ENCODE measurements around the gene FYCO1.

Gene FYCO1

DNA sequence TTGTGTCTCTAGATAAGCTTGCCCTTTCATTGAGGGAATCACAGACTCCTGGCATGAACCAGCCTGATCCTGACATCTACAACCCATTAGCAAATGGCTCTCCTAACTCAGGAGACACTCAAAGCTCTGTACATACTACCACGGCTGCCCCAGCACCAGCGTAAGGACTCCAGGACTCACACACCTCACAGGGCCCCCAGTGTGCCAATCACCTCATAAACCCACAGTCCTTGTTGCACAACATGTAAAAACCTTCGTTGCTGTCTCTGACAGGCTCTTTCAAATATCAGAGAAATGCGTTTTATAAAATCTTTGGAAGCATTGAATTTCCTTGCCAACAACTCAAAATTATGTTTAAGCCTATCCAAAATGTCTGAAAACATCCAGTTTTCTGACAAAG is 7.3 kb downstream of the FYCO1 start:
- H3K4me3 ChIP-seq (ENCODE audit: low read length): no peak overlapping the region
- H3K36me3 ChIP-seq (ENCODE audit: control insufficient read depth, insufficient read depth, low read length): no peaks in the 10 kb centered on the region
- peak overlapping the region; percentile 35 for H3K9ac ChIP-seq (ENCODE audit: low read length)
- H3K4me1 ChIP-seq (ENCODE audit: control insufficient read depth, insufficient read depth, low read length): peaks cover 86% of the 10 kb centered on the region
- no peaks in the 10 kb centered on the region for H3K27me3 ChIP-seq (ENCODE audit: control insufficient read depth, insufficient read depth, low read length)
- no peaks in the 10 kb centered on the region for H3K9me3 ChIP-seq (ENCODE audit: control insufficient read depth, low read length)

DNA sequence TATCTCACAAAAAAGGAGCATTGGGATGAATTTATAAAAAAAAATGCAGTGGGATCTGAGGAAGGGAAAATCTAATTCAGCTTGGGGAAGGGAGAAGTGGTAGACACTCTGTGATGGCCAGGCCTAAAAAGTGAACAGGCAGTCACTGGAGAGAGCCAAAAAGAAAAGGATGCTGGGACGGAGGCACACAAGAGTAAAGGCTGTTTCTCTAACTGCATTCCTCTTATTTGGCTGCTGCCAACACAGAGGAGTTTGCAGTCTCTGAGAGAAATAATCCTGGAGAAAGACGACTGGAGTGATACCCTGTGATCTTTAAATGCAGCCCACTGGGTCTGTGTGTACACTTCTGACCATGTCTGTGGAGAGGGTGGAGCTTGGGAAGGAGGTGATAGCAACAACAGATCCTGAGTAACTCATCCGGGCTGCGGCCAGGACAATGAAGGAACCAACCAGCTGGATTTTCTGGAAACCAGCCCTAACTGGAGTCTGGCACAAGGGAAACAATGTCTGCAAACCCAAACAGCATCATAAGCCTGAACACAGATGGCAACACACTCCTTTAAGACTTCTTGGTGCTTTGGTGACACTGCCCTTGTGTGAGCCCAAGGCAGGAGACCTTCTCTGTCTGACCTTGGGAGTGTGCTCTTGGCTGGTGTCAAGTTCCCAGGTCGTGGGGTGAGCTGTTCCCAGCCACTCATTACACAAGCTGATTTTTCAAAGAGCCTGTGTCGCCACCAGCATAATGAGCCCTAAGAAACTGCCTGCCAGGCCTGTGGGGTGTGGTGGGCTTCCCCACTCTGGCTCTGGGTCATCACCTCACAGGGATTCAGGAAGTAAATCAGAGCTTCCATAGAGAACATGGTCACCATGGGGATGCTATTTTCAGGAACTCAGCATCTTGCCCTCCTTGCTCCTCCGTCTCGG is 8.0 kb downstream of the FYCO1 start:
- H3K27me3 ChIP-seq (ENCODE audit: control insufficient read depth, insufficient read depth, low read length): no peaks in the 10 kb centered on the region
- no peaks in the 10 kb centered on the region for H3K9me3 ChIP-seq (ENCODE audit: control insufficient read depth, low read length)
- peak overlapping the region; percentile 67 for H3K9ac ChIP-seq (ENCODE audit: low read length)
- peaks cover 7% of the 10 kb centered on the region for H3K36me3 ChIP-seq (ENCODE audit: control insufficient read depth, insufficient read depth, low read length)
- H3K4me3 ChIP-seq (ENCODE audit: low read length): no peak overlapping the region
- peaks cover 88% of the 10 kb centered on the region for H3K4me1 ChIP-seq (ENCODE audit: control insufficient read depth, insufficient read depth, low read length)

DNA sequence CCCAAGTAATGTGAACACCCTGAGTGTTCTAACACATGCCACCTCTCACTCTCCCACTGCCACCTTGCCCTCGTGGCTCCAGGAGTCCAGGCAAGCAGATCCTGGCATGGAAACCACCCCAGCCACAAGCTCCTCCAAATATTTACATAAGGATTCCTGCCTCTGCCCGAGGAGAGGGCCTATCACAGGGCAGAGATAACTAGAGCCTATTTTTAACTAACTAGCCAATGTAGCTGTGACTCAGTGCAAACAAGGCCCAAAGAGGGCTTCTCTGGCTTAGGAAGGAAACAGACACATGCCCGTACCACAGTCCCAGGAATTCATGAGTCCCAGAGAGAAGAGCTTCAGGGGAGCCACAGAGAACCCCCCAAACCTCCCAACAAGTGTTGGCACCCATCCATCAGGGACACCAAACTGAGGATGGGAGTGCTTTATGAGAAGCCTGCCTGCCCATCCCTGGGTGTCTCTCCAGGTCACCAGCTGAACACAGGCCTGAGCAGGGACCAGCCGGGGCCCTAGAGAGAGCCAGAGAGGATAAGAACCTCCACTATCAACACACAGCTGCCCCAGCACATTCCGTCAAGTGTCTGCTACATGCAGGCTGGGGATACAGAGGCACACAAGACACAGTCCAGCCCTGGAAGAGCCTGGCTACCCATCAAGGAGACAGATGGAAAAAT is 9.2 kb downstream of the FYCO1 start:
- Histone ChIP-seq H3K27me3 (ENCODE audit: control insufficient read depth, insufficient read depth, low read length) (no peaks in the 10 kb centered on the region), H3K9me3 (ENCODE audit: control insufficient read depth, low read length) (no peaks in the 10 kb centered on the region), H3K4me1 (ENCODE audit: control insufficient read depth, insufficient read depth, low read length) (peaks cover 88% of the 10 kb centered on the region), H3K9ac (ENCODE audit: low read length) (peak overlapping the region; percentile 67), H3K4me3 (ENCODE audit: low read length) (no peak overlapping the region), H3K36me3 (ENCODE audit: control insufficient read depth, insufficient read depth, low read length) (peaks cover 12% of the 10 kb centered on the region)

DNA sequence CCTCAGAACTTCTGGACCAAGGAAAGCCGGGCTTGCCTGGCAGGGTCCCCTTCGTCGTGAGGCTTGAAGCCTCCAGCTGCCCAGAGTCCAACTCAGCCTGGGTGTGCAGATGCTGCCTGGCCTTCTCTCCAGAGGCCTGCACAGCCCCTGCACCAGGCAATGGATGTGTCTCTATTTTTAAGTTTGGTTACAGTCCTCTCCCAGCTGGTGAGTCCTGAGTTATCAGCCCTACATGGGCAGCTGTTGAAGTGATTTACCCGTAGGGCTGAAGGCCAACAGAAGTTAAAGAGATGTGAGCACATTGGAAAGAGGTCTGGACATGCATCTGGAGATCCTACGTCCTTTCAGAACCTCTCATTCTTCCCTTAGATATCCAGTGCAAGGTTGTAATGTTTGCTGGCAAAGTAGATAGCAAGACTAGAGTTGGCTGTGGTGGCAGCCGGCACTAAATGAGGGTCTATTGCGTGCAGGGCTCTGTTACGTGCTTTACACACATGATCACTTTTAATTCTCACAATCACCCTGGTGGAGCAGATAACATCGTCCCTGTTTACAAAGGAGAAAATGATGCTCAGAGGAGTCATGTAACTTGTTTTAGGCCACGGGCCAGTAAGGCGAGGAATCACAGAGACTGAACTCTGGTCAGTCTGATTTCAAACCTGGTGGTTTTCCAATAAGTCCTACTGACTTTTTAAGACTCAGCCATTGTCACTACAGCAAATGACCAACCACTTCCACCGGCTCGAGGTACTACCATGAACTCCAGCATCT is 9.9 kb downstream of the FYCO1 start:
- Histone ChIP-seq H3K27me3 (ENCODE audit: control insufficient read depth, insufficient read depth, low read length) (no peaks in the 10 kb centered on the region), H3K9ac (ENCODE audit: low read length) (peak overlapping the region; percentile 67), H3K4me3 (ENCODE audit: low read length) (no peak overlapping the region), H3K9me3 (ENCODE audit: control insufficient read depth, low read length) (no peaks in the 10 kb centered on the region), H3K36me3 (ENCODE audit: control insufficient read depth, insufficient read depth, low read length) (peaks cover 15% of the 10 kb centered on the region), H3K4me1 (ENCODE audit: control insufficient read depth, insufficient read depth, low read length) (peaks cover 94% of the 10 kb centered on the region)

DNA sequence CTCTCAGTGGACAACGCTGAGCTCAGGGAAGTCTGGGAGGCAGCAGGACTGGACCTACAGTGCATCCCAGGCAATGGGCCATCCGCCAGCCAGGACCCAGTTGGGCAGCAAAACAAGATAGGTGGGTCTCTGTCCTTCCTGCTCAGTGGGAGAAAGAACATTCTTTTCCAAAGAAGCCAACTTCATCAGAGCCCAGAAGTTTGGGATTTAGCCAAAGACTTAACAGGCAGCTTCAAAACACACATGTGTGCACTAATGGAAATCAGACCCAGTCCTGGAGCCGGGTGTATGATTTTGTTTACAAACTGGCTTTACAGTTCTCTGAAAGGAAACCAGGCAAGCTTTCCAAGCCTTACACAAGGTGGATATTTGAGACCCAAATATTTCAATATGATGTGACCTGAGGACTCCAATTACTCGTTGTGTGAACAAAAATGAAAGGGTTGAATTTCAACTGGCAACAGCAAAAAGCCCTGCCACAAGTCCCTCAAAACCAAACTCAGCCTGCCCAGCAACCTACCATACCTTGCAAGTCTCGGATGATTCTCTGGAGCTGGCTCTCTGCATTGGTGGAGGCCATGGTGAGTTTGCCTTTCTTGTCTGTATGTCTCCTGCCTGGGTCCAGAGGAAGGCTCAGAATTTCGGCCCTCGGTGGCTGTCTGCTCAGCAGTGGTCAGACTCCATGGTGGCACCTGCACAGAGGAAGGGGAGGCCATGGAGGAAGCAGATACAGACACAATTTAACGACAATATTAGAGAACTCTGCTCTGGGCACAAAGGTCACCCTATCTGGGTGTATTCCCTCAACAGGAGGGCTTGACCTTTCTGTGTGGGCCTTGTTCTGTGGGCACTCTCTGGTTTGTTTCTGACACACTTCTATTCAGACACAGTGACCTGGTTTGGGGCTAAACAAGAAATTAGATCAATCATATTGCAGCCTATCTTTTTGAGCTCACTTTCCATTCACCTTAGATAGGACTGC is 11.0 kb downstream of the FYCO1 start:
- Histone ChIP-seq H3K4me1 (ENCODE audit: control insufficient read depth, insufficient read depth, low read length) (peaks cover 87% of the 10 kb centered on the region), H3K9me3 (ENCODE audit: control insufficient read depth, low read length) (no peaks in the 10 kb centered on the region), H3K27me3 (ENCODE audit: control insufficient read depth, insufficient read depth, low read length) (no peaks in the 10 kb centered on the region), H3K4me3 (ENCODE audit: low read length) (no peak overlapping the region), H3K9ac (ENCODE audit: low read length) (peak overlapping the region; percentile 67), H3K36me3 (ENCODE audit: control insufficient read depth, insufficient read depth, low read length) (peaks cover 15% of the 10 kb centered on the region)

DNA sequence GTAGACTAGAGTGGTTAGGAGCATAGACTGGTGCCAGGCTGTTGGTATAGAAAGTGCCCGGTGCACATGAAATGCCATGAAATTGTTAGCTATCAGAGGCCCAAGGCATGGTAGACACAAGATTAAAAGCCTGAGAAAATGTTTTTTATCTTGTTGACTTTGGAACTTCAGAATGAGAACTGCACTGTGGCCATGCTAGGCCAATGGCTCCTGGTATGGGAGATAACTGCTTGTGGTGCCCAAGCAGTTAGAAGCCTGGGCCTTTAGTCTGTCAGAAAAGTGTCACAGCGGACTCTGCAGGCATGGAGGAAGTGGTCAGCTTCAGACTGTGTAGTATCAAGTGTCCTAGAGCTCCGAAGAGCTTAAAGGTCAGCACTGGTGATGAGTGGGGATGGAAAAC is 11.9 kb downstream of the FYCO1 start:
- Histone ChIP-seq H3K4me1 (ENCODE audit: control insufficient read depth, insufficient read depth, low read length) (peaks cover 85% of the 10 kb centered on the region), H3K4me3 (ENCODE audit: low read length) (no peak overlapping the region), H3K36me3 (ENCODE audit: control insufficient read depth, insufficient read depth, low read length) (peaks cover 15% of the 10 kb centered on the region)

DNA sequence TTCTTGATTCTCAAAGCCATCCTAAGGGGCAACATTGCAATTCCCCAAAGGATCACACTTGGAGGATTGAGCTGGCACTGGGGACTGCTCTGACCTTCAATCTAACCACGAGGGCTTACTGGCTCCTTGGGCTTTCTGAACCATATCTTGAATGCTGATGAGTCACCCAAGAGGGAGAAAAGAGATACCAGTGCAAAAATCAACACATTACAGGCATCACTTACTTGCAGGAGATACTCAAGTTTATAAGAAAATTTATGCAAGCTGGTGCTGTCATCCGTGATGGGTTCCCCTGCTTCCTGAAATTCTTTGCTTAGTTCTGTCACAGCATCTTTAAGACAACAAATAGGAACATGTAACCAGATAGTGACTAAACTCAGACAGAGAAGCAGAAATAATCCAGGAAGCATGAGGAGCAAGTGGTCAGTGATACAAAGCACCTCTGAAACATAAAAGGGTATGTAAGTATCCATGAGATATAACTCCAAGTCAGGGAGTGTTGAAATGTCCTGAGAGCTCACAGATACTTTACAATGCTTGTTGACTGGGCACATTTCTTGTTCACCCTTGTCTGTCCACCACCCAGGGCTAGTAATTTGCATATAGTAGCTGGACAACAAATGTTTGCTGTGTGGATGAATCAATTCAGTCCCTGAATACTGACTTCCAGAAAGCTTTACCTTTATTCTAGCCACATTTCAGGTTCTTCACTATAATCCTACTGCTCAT is 14.1 kb downstream of the FYCO1 start:
- H3K9ac ChIP-seq (ENCODE audit: low read length): no peak overlapping the region
- H3K9me3 ChIP-seq (ENCODE audit: control insufficient read depth, low read length): no peaks in the 10 kb centered on the region
- no peaks in the 10 kb centered on the region for H3K27me3 ChIP-seq (ENCODE audit: control insufficient read depth, insufficient read depth, low read length)
- peaks cover 15% of the 10 kb centered on the region for H3K36me3 ChIP-seq (ENCODE audit: control insufficient read depth, insufficient read depth, low read length)
- H3K4me1 ChIP-seq (ENCODE audit: control insufficient read depth, insufficient read depth, low read length): peaks cover 82% of the 10 kb centered on the region
- H3K4me3 ChIP-seq (ENCODE audit: low read length): no peak overlapping the region

More for the DNA sequence above, 11.9 kb downstream of the FYCO1 start:
- no peaks in the 10 kb centered on the region for H3K27me3 ChIP-seq (ENCODE audit: control insufficient read depth, insufficient read depth, low read length)
- H3K9ac ChIP-seq (ENCODE audit: low read length): no peak overlapping the region
- H3K9me3 ChIP-seq (ENCODE audit: control insufficient read depth, low read length): no peaks in the 10 kb centered on the region

DNA sequence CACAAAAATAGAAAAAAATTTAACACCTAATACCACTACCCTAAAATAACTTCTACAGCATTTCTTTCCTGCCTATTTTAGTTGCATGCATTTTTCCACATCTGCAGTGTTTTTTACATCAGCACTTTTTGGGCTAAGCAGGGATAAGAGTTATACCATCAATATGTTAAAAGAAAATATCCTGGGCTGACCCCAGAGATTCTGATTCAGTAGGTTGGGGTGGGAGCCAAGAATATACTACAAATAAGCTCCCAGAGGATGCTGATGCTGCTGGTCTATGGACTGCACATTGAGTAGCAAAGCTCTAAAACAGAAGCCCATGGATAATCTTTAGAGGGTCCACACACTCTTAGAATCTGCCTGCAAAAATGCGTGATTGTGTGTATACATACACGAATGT is 14.8 kb downstream of the FYCO1 start:
- Histone ChIP-seq H3K4me1 (ENCODE audit: control insufficient read depth, insufficient read depth, low read length) (peaks cover 80% of the 10 kb centered on the region), H3K36me3 (ENCODE audit: control insufficient read depth, insufficient read depth, low read length) (peaks cover 15% of the 10 kb centered on the region), H3K27me3 (ENCODE audit: control insufficient read depth, insufficient read depth, low read length) (no peaks in the 10 kb centered on the region), H3K9me3 (ENCODE audit: control insufficient read depth, low read length) (no peaks in the 10 kb centered on the region), H3K4me3 (ENCODE audit: low read length) (no peak overlapping the region), H3K9ac (ENCODE audit: low read length) (no peak overlapping the region)

DNA sequence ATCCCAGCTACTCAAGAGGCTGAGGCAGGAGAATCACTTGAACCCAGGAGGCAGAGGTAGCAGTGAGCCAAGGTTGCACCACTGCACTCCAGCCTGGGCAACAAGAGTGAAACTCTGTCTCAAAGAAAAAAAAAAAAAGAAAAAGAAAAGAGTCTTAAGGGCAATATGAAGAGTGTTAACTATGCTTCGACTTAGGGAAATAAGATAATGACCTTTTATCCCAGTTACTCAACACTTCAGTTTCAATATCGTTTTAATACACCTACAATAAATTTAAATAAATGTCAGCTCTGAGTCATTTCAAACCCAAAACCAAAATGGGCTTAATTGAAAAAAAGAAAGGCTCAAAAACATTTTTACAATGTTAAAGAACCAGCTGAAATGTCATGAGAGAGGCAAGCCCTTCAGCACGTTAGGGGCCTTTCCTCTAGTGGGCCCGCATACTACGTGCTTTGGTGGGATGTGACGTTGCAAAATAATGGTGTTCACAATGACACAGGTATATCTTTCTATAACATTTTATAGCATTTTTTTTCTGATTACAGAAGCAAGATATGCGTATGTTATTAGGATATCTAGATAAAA is 15.3 kb downstream of the FYCO1 start:
- peaks cover 15% of the 10 kb centered on the region for H3K36me3 ChIP-seq (ENCODE audit: control insufficient read depth, insufficient read depth, low read length)

DNA sequence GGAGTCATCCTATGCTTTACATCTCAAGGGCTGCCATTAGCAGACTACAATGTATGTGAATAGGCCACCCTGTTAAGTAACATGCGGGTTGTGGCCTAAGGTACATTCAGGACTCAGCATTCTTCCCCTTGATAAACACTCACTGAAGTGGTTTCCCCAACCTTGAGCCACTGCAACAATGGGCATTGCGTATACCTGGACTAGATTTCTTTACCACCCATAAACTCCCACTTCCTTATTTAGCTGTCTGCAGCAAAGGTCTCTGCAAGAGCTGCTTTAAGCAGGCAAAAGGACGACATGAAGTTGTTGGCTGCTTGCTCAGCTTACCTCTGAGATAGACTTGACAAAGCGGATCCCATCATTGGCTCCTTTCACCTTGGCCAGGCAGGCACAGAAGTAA is 16.2 kb downstream of the FYCO1 start:
- H3K9me3 ChIP-seq (ENCODE audit: control insufficient read depth, low read length): no peaks in the 10 kb centered on the region
- peaks cover 15% of the 10 kb centered on the region for H3K36me3 ChIP-seq (ENCODE audit: control insufficient read depth, insufficient read depth, low read length)
- H3K4me1 ChIP-seq (ENCODE audit: control insufficient read depth, insufficient read depth, low read length): peaks cover 70% of the 10 kb centered on the region
- no peak overlapping the region for H3K4me3 ChIP-seq (ENCODE audit: low read length)
- H3K9ac ChIP-seq (ENCODE audit: low read length): no peak overlapping the region
- H3K27me3 ChIP-seq (ENCODE audit: control insufficient read depth, insufficient read depth, low read length): no peaks in the 10 kb centered on the region

More for the DNA sequence above, 15.3 kb downstream of the FYCO1 start:
- H3K27me3 ChIP-seq (ENCODE audit: control insufficient read depth, insufficient read depth, low read length): no peaks in the 10 kb centered on the region
- H3K4me1 ChIP-seq (ENCODE audit: control insufficient read depth, insufficient read depth, low read length): peaks cover 78% of the 10 kb centered on the region
- no peak overlapping the region for H3K4me3 ChIP-seq (ENCODE audit: low read length)
- H3K9ac ChIP-seq (ENCODE audit: low read length): no peak overlapping the region
- no peaks in the 10 kb centered on the region for H3K9me3 ChIP-seq (ENCODE audit: control insufficient read depth, low read length)

All from mucosa of stomach (tissue), 1 donor.